PC-9 (cell line): ENCODE measurements around the gene PYGO1.

Experiments
- EZH2 ChIP-seq: fragments of 200-600 bp; sonication (generic); IDR thresholded peaks from 2 replicates; pipeline ENCODE4 v1.8.0; 2017; ENCODE audit warnings: antibody characterized with exemption, low read depth
- TF ChIP-seq, protein P1 (sequence below): fragments of 200-600 bp; sonication (generic); conservative IDR thresholded peaks from 2 replicates; pipeline ENCODE4 v1.6.1; 2017; ENCODE audit warnings: mixed run types, antibody characterized with exemption, mild to moderate bottlenecking, moderate library complexity

DNA sequence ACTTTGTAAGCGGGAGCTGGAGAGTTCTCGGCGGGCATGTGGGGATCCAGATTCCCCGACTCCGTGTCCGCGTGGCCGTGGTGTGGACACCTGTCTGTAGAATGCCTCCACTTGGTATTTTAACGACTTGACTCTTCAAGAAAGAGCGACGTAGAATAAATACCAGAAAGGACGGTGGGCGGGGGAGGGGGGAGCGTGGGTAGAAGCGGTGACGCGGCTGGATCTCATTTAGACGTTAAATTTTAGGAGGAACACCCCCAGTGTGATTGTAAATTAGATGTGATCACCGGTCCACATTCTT lies 620 bp upstream of the PYGO1 start:
- TF ChIP-seq, protein P1, sequence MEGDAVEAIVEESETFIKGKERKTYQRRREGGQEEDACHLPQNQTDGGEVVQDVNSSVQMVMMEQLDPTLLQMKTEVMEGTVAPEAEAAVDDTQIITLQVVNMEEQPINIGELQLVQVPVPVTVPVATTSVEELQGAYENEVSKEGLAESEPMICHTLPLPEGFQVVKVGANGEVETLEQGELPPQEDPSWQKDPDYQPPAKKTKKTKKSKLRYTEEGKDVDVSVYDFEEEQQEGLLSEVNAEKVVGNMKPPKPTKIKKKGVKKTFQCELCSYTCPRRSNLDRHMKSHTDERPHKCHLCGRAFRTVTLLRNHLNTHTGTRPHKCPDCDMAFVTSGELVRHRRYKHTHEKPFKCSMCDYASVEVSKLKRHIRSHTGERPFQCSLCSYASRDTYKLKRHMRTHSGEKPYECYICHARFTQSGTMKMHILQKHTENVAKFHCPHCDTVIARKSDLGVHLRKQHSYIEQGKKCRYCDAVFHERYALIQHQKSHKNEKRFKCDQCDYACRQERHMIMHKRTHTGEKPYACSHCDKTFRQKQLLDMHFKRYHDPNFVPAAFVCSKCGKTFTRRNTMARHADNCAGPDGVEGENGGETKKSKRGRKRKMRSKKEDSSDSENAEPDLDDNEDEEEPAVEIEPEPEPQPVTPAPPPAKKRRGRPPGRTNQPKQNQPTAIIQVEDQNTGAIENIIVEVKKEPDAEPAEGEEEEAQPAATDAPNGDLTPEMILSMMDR = no peak
- no peak for TF ChIP-seq EZH2
